Activated B cell treated with CpG ODN at 0.5 μM for 24 hours (primary cell): ENCODE results near the gene CHAC2. TPM values are rescaled to one million over a fixed set of nuclear protein-coding genes. Genes with fewer than 3 reads are reported as not detected.

Experiments used
- ATAC-seq: fragments of 200-7000 bp; cut with Tn5 transposase; one replicate; pipeline ENCODE4 v1.10.0; 2021; ENCODE audit warnings: low read depth, mild to moderate bottlenecking, moderate library complexity
- CTCF ChIA-PET: fragments of 350-600 bp; sonication (Branson Sonifier 250); formaldehyde crosslinking; loops from one replicate; lab custom pipeline; 2021; ENCODE audit warnings: antibody characterized with exemption; lab: Charles Lee
- POLR2A ChIA-PET: fragments of 350-600 bp; sonication (Branson Sonifier 250); formaldehyde crosslinking; loops from one replicate; lab custom pipeline; 2021; ENCODE audit warnings: antibody characterized with exemption; lab: Charles Lee
- DNase-seq: peaks from one replicate; pipeline ENCODE4 v3.0.0; 2022
- H3K27ac Mint-ChIP-seq: one replicate; pipeline ENCODE4 v1.8.0; 2020; ENCODE audit warnings: mixed read lengths
- H3K27me3 Mint-ChIP-seq: one replicate; pipeline ENCODE4 v1.8.0; 2021; ENCODE audit warnings: mixed read lengths
- H3K36me3 Mint-ChIP-seq: one replicate; pipeline ENCODE4 v1.8.0; 2021; ENCODE audit warnings: low read depth, mixed read lengths
- H3K4me1 Mint-ChIP-seq: one replicate; pipeline ENCODE4 v1.8.0; 2021; ENCODE audit warnings: mixed read lengths
- H3K4me3 Mint-ChIP-seq: one replicate; pipeline ENCODE4 v1.8.0; 2020; ENCODE audit warnings: mild to moderate bottlenecking, mixed read lengths
- H3K9me3 Mint-ChIP-seq: one replicate; pipeline ENCODE4 v1.8.0; 2020; ENCODE audit warnings: mixed read lengths
- intact Hi-C: fragments of 100-400 bp; cut with micrococcal nuclease; formaldehyde crosslinking; loops from one replicate; pipeline ENCODE4 v1.15.1; 2024
- total RNA-seq: library from RNA; stranded (reverse); gene quantifications from 2 replicates; pipeline ENCODE4 v1.2.3, GENCODE V29; 2022
- TF ChIP-seq, protein P1 (sequence below): fragments of 200-600 bp; IDR thresholded peaks from one replicate; pipeline ENCODE4 v1.8.0; 2022; ENCODE audit warnings: antibody characterized with exemption, mild to moderate bottlenecking

CHAC2 gene
- total RNA-seq, 1 donor from 2014 or later, result 7.6 TPM

DNA sequence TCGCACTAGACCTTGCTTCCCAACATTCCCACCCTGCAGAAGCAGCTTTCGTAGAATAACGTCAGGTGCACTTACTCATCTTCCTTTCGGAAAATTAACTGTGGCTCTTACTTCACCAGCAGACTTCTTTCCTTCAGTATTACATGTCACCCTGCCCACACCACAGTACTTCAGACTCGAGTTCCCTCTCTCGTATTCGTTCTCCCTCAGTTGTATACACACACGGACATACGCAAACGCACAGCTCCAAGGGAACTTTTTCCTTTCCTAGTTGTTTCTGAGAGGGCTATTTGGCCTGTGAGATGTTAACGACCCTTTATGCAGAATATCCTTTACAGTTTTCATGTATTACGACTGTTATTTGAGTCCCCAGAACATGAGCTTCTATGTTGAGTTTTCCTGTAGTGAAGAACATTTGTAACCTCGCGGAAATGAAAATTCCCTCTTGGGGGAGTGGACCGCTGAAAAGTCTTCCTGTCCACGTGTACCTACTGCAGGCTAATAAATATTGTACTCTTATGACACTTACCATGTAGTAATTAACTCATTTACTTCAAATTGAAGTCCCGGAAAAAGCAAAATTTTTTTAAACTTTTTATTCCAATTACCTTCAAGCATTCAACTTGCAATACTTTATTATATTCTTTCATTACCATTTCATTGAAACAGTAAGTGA is 20.1 kb downstream of the CHAC2 start:
- Mint-ChIP-seq H3K9me3 (no peaks in the 10 kb centered on the region), H3K4me3 (peak overlapping the region; percentile 91), H3K27me3 (no peaks in the 10 kb centered on the region), H3K27ac (peak overlapping the region; percentile 94), H3K36me3 (peaks cover 15% of the 10 kb centered on the region), H3K4me1 (peaks cover 48% of the 10 kb centered on the region)
- ATAC-seq (no peak), DNase-seq (no peak)
- ChIA-PET CTCF (interaction anchor here (0.8 kb wide), 1 partner anchor 19 kb away, joined by 3 read pairs; no protein-coding TSS in a partner anchor), POLR2A (interaction anchor here (1.2 to 4.0 kb wide), 2 partner anchors 18 to 37 kb away, joined by 3 to 81 read pairs; partner anchors contain the start of gene CHAC2)
- TF ChIP-seq, protein P1, sequence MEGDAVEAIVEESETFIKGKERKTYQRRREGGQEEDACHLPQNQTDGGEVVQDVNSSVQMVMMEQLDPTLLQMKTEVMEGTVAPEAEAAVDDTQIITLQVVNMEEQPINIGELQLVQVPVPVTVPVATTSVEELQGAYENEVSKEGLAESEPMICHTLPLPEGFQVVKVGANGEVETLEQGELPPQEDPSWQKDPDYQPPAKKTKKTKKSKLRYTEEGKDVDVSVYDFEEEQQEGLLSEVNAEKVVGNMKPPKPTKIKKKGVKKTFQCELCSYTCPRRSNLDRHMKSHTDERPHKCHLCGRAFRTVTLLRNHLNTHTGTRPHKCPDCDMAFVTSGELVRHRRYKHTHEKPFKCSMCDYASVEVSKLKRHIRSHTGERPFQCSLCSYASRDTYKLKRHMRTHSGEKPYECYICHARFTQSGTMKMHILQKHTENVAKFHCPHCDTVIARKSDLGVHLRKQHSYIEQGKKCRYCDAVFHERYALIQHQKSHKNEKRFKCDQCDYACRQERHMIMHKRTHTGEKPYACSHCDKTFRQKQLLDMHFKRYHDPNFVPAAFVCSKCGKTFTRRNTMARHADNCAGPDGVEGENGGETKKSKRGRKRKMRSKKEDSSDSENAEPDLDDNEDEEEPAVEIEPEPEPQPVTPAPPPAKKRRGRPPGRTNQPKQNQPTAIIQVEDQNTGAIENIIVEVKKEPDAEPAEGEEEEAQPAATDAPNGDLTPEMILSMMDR, result no peak
- intact Hi-C loops, result loop anchor here (1.0 to 5.0 kb wide), 6 partner anchors 20 to 1905 kb away; partner anchors contain the start of genes ACYP2, CFAP36, CHAC2 and CLHC1

DNA sequence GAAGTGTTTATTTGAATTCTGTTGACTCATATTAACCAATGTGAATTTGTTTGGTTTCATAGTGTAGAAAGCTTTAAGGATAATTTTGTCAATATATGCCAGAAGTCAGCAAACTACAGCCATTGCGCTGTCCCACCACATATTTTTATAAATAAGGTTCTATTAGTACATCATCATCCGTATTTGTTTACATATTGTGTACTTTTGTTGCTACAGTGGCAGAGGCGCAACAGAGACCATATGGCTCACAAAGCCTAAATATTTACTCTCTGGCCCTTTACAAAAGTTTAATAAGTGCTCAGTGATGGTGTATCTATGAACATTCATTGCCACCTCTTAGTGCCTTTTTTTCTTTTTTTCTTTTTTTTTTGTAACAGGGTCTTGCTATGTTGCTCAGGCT is 25.7 kb downstream of the CHAC2 start:
- ChIA-PET CTCF (no interaction called here), POLR2A (no interaction called here)
- Mint-ChIP-seq H3K4me3 (no peak overlapping the region), H3K27me3 (no peaks in the 10 kb centered on the region), H3K27ac (no peak overlapping the region), H3K36me3 (peaks cover 27% of the 10 kb centered on the region), H3K9me3 (no peaks in the 10 kb centered on the region), H3K4me1 (peaks cover 10% of the 10 kb centered on the region)
- no peak for ATAC-seq
- TF ChIP-seq, protein P1, result no peak
- no peak for DNase-seq
- intact Hi-C loops, result no loop called here

DNA sequence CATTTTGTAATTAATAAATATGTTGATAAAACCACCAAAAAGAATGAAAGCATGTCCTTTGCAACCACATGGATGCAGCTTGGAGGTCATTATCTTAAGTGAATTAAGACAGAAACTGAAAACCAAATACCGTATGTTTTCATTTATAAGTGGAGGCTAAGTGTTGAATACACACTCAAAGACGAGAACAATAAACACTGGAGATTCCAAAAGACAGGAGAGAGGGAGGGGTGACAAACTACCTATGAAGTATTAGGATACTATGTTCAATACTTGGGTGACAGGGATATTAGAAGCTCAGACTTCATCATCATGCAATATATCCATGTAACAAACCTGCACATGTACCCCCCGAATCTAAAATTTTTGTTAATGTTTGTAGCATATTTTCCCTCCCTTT is 26.2 kb downstream of the CHAC2 start:
- POLR2A ChIA-PET, result no interaction called here
- peaks cover 30% of the 10 kb centered on the region for H3K36me3 Mint-ChIP-seq
- no peak for DNase-seq
- no peak overlapping the region for H3K4me3 Mint-ChIP-seq
- peaks cover 5% of the 10 kb centered on the region for H3K4me1 Mint-ChIP-seq
- TF ChIP-seq, protein P1, result no peak
- no peaks in the 10 kb centered on the region for H3K9me3 Mint-ChIP-seq
- no peak overlapping the region for H3K27ac Mint-ChIP-seq
- no peaks in the 10 kb centered on the region for H3K27me3 Mint-ChIP-seq
- ATAC-seq, result no peak
- CTCF ChIA-PET, result no interaction called here
- intact Hi-C loops, result no loop called here

DNA sequence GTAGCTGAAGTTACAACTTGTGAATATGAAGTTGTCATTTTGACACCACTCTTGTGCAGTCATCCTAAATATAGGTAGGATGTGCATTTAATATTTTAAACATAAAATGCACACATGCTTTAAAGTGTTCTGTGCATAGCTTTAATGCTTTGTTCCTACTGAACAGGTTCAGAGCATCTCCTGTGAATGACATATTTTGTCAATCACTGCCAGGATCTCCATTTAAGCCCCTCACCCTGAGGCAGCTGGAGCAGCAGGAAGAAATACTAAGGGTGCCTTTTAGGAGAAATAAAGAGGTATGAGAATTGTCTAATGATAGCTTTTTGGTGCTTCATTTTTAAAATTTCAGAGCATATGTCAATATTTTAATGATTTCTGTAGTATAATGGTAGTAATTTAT is 33.9 kb downstream of the CHAC2 start:
- ATAC-seq, result no peak
- Mint-ChIP-seq H3K36me3 (peaks cover 67% of the 10 kb centered on the region), H3K27ac (no peak overlapping the region), H3K27me3 (no peaks in the 10 kb centered on the region), H3K4me3 (no peak overlapping the region), H3K4me1 (no peaks in the 10 kb centered on the region), H3K9me3 (no peaks in the 10 kb centered on the region)
- TF ChIP-seq, protein P1, result no peak
- DNase-seq, result no peak
- ChIA-PET CTCF (interaction anchor here (0.7 kb wide), 1 partner anchor 1804 kb away, joined by 3 read pairs; no protein-coding TSS in a partner anchor), POLR2A (no interaction called here)
- intact Hi-C loops, result no loop called here

DNA sequence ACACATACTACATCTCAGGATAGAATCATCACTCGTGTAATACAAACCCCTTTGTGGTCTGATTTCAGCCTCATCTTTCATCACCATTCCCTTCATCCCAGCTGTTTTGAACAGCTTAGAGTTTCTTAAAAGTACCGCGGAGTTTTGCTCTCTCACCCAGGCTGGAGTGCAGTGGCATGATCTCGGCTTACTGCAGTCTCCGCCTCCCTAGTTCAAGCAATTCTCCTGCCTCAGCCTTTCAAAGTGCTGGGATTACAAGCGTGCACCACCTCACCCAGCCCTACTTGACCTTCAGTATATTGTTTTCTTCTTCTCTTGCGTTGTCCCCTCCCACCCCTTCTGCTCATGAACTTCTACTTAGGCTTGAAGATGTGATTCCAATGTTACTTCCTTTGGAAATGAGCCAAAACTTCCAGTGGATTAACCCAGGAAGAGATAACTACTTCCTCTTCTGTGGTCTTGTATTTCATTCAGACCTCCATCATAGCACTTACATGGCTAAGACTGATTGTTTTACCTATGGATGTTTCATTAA is 35.1 kb downstream of the CHAC2 start:
- Mint-ChIP-seq H3K9me3 (no peaks in the 10 kb centered on the region), H3K36me3 (peaks cover 72% of the 10 kb centered on the region), H3K27ac (no peak overlapping the region), H3K4me3 (no peak overlapping the region), H3K4me1 (no peaks in the 10 kb centered on the region), H3K27me3 (no peaks in the 10 kb centered on the region)
- POLR2A ChIA-PET, result no interaction called here
- intact Hi-C loops, result no loop called here
- TF ChIP-seq, protein P1, result no peak
- CTCF ChIA-PET, result no interaction called here
- ATAC-seq (no peak), DNase-seq (no peak)
